Superior temporal gyrus (tissue), 1 donor: Measurements from ENCODE around the gene CFAP54.
"Not testable (repeated sequence)": the region's sequence is repeated elsewhere in the genome, so short reads cannot be mapped to it uniquely, and the experiment has no call there.

Experiments used
- DNase-seq: peaks from one replicate; pipeline ENCODE4 v3.0.0-alpha.2; 2016; ENCODE audit errors: extremely low spot score

CFAP54 gene

DNA sequence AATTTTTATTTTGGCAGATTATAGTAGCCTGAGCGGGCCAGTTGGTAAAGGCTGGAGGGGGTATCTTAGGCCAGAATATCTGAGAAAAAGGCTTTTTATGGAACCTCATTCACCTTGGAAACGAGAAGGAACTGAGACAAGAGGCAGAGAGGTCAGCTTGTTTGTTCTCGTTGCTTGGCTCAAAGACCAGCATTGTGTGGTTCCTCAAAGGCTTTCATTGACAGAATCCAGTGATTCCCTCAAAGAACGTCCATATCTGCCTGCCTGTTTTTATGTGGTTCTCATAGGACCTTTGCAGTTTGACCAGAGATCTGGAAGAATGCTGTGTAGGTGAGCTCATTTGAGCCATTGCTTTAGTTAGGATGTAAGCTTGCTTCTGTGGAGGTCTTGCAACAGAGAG lies 117.3 kb downstream of the CFAP54 start:
- DNase-seq = peak; percentile 47

GRCh38 chr12:96617178-96617577 lies 127.8 kb downstream of the CFAP54 start:
- DNase-seq = no peak

DNA sequence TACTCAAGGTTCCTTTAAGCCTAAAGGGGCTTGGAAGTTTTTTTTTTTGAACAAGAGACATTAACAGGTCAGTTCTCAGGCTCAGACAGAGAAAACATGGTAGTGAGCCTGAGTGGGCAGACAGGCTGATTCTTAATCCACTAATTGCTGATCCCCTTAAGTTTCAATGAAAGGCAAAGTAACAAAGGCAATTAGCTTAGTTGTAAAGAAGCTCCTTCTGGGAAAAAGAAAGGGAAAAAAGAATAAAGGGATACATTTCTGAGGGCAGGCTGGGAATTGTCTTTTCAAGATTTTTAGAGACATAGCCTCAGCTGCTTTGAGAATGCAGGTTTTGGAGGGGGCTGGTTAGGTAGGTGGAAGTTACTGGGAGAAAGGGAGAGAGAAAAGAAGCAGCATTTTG lies 133.8 kb downstream of the CFAP54 start:
- DNase-seq = no peak

DNA sequence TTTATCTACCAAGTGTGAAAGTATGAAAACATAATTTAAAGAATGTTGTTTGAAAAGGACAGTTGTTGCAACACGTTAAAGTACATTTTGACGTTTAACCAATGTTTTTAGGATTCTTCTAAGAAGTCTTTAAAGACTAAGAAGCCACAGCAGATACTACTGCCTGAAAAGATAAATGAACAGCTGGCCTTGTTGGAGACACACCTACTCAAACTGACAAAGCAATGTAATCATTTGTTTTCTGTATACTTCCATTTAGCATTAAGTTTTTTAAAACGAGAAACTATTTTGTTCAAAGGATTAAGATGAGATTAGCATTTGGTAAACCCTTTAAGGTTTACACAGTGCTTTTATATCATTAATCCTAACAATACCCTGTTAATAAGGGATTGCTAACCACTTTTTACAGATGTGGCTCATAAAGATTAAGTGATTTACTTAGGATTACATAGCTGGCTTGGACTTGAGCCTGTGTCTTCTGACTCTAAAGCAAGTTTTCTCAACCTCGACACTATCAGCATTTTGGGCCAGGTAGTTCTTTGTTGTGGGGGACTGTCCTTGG lies 134.4 kb downstream of the CFAP54 start:
- DNase-seq = no peak

DNA sequence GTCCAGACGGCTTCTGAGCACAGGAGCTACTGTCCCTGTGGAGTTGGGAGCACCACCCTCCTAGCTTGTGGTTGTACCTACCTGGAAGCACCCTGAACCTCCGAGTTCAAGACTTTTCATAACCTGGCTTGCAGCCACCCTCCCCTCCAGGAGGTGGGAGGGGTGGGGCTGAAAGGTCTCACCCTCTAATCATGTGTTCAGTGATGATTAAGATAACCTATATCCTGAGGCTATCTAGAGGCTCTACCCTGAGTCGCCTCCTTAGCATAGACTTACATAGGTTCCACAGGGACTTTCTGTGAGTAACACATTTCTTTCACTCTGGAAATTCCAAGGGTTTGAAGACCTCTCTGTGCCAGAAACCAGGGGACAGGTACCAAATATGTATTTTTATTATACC lies 146.5 kb downstream of the CFAP54 start:
- DNase-seq = no peak

GRCh38 chr12:96636895-96637294 lies 147.5 kb downstream of the CFAP54 start:
- no peak for DNase-seq

GRCh38 chr12:96648923-96649322 lies 159.5 kb downstream of the CFAP54 start:
- DNase-seq = no peak

DNA sequence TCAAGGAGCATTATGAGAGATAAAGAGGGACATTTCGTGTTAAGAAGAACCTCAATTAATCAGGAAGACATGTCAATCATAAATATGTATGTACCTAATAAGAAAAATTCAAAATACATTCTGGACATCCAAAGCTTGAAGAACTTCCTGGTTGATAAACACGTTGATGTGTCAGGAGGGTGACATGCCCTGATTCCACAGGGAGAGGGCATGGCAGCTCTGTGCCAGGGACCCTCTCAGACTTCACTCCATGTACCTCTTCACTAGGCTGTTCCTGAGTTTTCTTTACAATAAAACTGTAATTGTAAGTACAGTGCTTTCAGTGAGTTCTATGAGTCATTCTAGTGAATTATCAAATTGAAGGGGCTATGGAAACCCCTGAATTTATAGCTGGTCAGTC lies 163.5 kb downstream of the CFAP54 start:
- DNase-seq = no peak

- DNase-seq = no peak
Measured at GRCh38 chr12:96658075-96658474, 168.7 kb downstream of the CFAP54 start.

DNA sequence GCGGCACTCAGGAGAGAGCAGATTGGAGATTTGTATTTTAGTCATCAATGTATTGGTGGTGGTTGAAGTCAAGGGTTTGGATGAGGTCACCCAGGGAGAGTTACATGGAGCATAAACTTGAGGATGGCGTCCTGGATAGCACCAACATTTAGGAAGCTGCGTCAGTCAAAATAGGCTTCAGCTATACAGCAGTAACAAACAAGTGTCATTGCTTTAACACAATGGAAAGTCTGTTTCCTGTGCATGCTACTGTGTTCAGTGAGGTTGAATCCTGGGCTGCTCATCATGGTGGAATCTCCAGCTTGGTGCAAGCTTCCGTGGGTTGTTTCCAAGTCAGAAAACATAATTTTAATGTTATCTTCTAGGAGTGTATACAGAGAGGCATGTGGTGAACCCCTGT lies 180.4 kb downstream of the CFAP54 start:
- DNase-seq = no peak

DNA sequence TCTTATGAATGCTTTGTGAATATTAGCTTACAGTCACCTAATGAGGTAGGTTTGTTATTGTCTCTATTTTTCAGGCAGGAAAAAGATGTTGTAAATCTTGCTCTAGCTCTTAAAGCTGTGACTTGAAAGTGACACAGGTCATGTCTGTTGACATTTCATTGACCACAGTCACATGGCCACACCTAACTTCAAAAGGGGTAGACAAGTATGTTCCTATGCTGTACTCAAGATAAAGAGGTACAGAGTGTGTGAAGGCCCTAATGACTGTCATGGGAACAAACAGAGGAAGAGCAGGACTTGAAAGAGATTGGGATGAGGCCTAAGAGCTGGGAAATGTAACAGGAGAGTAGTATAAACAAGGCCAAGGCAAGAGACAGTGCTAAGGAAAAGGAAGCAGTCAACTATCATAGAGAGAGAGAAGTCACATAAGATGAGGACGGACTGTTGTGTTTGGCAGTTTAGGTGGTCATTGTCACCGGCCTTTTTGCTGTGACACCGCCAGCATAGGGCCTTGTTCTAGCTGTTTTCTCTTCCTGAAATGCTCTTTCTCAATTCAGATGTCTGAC lies 181.0 kb downstream of the CFAP54 start:
- no peak for DNase-seq

- DNase-seq = not testable (repeated sequence)
Measured at GRCh38 chr12:96675519-96675918, 186.1 kb downstream of the CFAP54 start.

DNA sequence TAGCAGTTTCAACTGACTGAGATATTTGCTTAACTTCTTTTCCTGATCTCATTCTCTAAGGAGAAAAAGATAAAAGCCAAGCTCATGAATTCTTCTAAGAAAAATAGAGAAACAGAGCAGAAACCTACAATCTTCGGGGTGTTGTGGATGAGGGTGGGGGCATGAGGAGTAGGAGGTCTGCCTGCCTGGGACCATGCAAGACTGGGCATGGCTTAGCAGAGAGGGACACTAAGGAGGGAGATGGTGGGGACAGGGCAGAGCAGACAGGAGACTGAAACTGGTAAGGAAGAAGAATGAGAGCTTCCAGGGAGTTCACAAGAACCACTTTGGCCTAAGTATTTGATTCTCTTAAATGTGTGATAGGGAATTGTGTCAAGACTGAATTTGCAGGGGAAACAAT lies 188.0 kb downstream of the CFAP54 start:
- DNase-seq = no peak

GRCh38 chr12:96687719-96688118 lies 198.3 kb downstream of the CFAP54 start:
- no peak for DNase-seq

- DNase-seq = no peak
Measured at GRCh38 chr12:96698521-96698920, 209.1 kb downstream of the CFAP54 start.

- DNase-seq = no peak
Measured at GRCh38 chr12:96698965-96699364, 209.6 kb downstream of the CFAP54 start.

- DNase-seq = no peak
Measured at GRCh38 chr12:96701856-96702255, 212.5 kb downstream of the CFAP54 start.

DNA sequence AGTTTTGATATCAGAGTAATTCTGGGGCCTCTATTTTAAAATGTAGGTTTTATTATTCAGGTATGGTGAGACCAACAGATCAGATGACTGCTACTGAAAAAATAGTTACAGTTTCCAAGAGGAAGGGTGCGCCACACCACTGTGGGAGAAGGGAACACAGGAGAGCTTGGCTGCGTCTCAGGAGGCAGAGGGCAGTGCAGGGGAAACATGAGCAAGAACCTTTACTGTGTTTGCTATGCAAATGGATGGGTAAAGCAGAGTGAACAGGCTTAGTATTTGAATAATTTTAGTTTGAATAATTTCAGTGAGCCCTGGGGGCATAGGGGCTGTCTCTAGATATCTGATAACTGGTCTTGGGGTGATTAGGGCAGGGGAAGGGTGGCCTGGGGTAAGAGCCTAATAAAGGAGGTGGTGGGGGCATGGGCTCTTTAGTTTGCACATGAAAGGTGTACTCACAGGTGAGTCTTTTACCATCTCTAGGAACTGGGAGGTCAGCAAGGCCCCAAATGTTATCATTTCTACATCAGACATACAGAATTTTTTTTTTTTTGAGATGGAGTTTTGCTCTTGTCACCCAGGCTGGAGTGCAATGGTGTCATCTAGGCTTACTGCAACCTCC lies 220.9 kb downstream of the CFAP54 start:
- no peak for DNase-seq

GRCh38 chr12:96711364-96711763 lies 222.0 kb downstream of the CFAP54 start:
- no peak for DNase-seq

GRCh38 chr12:96714199-96714598 lies 224.8 kb downstream of the CFAP54 start:
- no peak for DNase-seq

DNA sequence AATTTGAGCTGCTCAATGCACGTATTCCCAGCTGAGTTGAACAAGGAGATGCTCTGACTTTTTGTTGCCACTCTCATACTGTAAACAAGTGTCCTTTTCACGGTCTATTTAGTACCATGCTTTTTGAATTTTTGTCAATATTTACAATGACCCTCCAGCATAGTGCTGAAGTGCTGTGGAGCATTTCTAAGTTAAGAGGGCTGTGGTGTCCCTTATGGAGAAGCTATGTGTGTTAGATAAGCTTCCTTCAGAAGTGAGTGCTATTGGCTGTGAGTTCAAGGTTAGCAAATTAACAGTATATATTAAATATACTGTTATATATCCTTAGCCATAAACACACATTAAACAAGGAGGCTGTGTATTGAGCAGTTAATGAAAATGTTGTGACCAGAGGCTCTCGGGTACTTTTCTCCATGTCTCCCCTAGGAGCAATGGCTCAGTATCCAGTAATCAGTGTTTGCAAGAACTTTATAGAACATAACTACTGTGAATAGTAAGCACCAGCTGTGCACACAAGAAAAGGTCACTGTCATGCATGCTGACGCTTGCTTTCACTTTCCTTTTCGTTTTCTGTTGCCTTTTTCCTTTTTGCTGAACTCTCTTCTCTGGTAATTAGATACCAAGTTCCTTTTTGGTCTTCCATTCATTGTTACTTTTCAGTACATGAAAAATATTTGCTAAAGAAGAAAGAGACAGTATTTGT lies 230.4 kb downstream of the CFAP54 start:
- peak; percentile 32 for DNase-seq

- no peak for DNase-seq
Measured at GRCh38 chr12:96720363-96720705, 231.0 kb downstream of the CFAP54 start.

GRCh38 chr12:96729466-96729865 lies 240.1 kb downstream of the CFAP54 start:
- DNase-seq = not testable (repeated sequence)
